Ascending aorta (tissue), 2 donors: Measurements from ENCODE around the gene CNDP1. TPM values are rescaled to one million over a fixed set of nuclear protein-coding genes. Genes with fewer than 3 reads are reported as not detected.

Experiments
- DNase-seq, 2 donors: peaks; one replicate each; pipeline ENCODE4 v3.0.0-alpha.2; 2019; ENCODE audit warnings: low spot score in 2 of 2
- H3K27ac ChIP-seq, 2 donors: fragments of 200-600 bp; sonication (generic); one replicate each; pipeline ENCODE4 v1.5.1; 2016 to 2017; ENCODE audit warnings: mild to moderate bottlenecking in 1 of 2
- H3K27me3 ChIP-seq: fragments of 200-600 bp; sonication (generic); one replicate; pipeline ENCODE4 v1.5.1; 2017
- H3K36me3 ChIP-seq, 2 donors: fragments of 200-600 bp; sonication (generic); one replicate each; pipeline ENCODE4 v1.5.1; 2016
- H3K4me1 ChIP-seq, 2 donors: fragments of 200-600 bp; sonication (generic); one replicate each; pipeline ENCODE4 v1.5.1; 2016 to 2017; ENCODE audit warnings: mild to moderate bottlenecking in 1 of 2
- H3K4me3 ChIP-seq, 2 donors: fragments of 200-600 bp; sonication (generic); one replicate each; pipeline ENCODE4 v1.5.1; 2016 to 2017; ENCODE audit warnings: mild to moderate bottlenecking in 1 of 2
- H3K9me3 ChIP-seq, 2 donors: fragments of 200-600 bp; sonication (generic); one replicate each; pipeline ENCODE4 v1.5.1; 2016
- CTCF ChIP-seq, 3 experiments: fragments of 200-600 bp in 2 of 3; fragments of 450-650 bp in 1 of 3; sonication (generic) in 2 of 3; IDR thresholded peaks; one replicate each; pipeline ENCODE4 v1.5.1; 2016 to 2019; ENCODE audit warnings: antibody characterized with exemption in 3 of 3, mild to moderate bottlenecking in 1 of 3, moderate library complexity in 1 of 3
- intact Hi-C: fragments of 100-400 bp; cut with DNase I; formaldehyde crosslinking; loops from one replicate; pipeline ENCODE4 v1.15.1; 2023
- total RNA-seq: library from RNA; depleted of rRNA; stranded (reverse); fragments of >200 nt; gene quantifications from one replicate; pipeline ENCODE4 v1.1.0, GENCODE V29; 2016

CNDP1 gene
- total RNA-seq, 1 donor from 2014 or later, result not detected

DNA sequence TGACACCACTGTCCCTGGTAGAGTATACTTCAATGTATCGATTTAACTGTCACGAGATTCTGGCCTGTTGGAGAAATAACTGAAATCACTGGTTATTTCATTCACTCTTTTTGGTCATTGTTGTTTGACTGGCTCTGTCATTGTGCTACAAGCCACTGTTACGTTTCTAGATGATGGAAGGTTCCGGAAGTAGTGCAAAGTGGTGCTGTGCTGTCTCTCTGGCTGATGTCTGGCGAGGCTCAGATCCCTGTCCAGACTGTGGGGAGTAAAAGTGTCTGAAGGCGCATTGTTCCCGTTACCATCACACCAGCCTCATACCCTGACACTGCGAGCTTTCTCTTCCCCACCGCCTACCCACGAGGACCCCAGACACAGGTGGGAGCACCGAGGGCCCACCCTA, 11.7 kb downstream of the CNDP1 start:
- H3K4me1 ChIP-seq, result no peaks in the 10 kb centered on the region
- H3K27ac ChIP-seq, result peak overlapping the region; percentile 52 to 67

DNA sequence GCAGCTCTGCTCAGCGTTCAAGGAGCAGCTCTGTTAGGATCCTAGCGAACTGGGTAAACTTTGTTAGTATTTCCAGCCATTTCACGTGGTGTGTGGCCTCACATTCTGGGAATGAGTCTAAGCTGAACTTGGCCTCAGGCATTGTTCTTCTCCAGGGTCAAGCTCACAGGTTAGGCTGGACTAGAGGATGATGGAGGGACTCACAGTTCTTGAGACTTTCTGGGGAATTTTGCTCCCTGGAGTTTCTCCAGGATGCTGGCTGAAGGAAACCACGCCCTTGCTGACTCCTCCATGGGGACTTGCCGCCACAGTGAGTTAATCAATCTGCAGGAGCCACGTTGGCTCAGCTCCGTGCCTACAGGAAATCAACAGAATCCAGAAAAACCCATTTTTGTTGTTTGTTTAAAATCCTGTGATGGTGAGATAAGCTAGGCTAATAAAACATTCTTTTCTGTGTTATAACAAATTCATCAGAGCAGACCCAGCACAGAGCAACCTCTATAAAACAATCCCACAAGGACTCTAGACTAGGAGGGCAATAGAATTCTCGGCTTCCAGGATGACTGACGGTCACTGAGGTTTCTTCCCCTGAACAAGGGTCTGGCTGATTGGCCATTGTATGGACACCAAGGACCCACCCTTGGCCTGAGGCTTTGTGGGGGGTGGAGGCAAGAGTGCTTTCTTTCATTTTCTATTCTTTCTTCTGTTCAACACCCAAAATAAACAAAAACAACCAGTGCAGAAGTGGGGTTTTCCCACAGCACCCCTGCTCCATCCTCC, 12.6 kb downstream of the CNDP1 start:
- peaks cover 4 to 13% of the 10 kb centered on the region in 2 donors for H3K9me3 ChIP-seq
- peak overlapping the region; percentile 52 to 67 for H3K27ac ChIP-seq
- no peaks in the 10 kb centered on the region for H3K4me1 ChIP-seq
- H3K4me3 ChIP-seq, result peak overlapping the region in 1 of 2 donors; percentile 23
- intact Hi-C loops, result no loop called here
- H3K36me3 ChIP-seq, result no peaks in the 10 kb centered on the region
- DNase-seq, result no peak
- TF ChIP-seq CTCF (IDR thresholded peaks at IDR 0.05), result no peak
- H3K27me3 ChIP-seq, result no peaks in the 10 kb centered on the region

More for the DNA sequence above, 11.7 kb downstream of the CNDP1 start:
- Histone ChIP-seq H3K27me3 (no peaks in the 10 kb centered on the region), H3K36me3 (no peaks in the 10 kb centered on the region), H3K4me3 (no peak overlapping the region), H3K9me3 (peaks cover 4 to 13% of the 10 kb centered on the region in 2 donors)
- no peak for DNase-seq
- no peak for TF ChIP-seq CTCF (IDR thresholded peaks at IDR 0.05)
- intact Hi-C loops, result no loop called here

DNA sequence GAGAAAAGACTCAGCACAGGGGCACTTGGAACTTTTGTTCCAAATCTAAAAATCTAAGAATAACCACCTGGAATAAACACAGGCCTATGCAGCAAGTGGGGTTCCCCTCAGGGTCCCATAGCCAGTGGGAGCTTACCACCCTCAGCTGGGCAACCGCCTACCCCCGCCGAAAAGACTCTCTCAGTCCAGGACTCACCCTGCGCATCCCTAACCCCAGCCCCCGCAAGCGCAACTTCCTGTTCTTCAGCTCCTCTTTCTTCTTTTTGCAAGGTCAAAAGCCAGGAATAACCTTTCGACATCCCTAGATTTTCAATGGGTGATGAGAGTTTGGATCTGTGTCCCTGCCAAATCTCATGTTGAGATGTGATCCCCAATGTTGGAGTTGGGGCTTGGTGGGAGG, 13.6 kb downstream of the CNDP1 start:
- H3K4me1 ChIP-seq, result no peaks in the 10 kb centered on the region
- no peak for TF ChIP-seq CTCF (IDR thresholded peaks at IDR 0.05)
- peak overlapping the region in 1 of 2 donors; percentile 67 for H3K27ac ChIP-seq
- peaks cover 4 to 13% of the 10 kb centered on the region in 2 donors for H3K9me3 ChIP-seq
- no peak for DNase-seq
- H3K27me3 ChIP-seq, result no peaks in the 10 kb centered on the region
- H3K36me3 ChIP-seq, result no peaks in the 10 kb centered on the region
- H3K4me3 ChIP-seq, result no peak overlapping the region
- intact Hi-C loops, result no loop called here

DNA sequence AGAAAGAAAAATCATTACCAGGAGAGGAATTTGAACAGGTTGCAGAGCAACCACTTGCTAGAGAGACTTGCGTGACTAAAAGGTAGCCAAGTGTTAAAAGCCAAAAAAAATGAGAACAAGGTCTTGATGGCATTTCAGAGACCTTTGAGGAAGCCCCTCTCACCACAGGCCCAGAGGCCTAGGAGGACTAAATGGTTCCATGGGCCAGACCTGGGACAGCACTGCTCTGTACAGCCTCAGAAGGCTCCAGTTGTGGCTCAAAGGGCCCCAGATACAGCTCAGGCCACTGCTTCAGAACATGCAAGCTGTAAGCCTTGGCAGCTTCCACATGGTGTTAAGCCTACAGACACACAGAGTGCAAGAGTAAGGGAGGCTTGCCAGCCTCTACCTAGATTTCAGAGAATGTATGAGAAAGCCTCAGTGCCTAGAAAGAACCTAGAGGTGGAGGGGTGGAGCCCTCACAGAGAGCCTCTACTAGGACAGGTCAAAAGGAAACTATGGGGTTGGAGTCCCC, 15.3 kb downstream of the CNDP1 start:
- Histone ChIP-seq H3K27me3 (no peaks in the 10 kb centered on the region), H3K4me3 (no peak overlapping the region), H3K36me3 (no peaks in the 10 kb centered on the region), H3K4me1 (no peaks in the 10 kb centered on the region), H3K27ac (no peak overlapping the region), H3K9me3 (peaks cover 4 to 13% of the 10 kb centered on the region in 2 donors)
- peak in 1 of 2 donors; percentile 40 for DNase-seq
- TF ChIP-seq CTCF (IDR thresholded peaks at IDR 0.05), result no peak
- intact Hi-C loops, result loop anchor here (5.0 kb wide), 1 partner anchor 52 kb away; the partner anchor contains the start of gene CNDP2

DNA sequence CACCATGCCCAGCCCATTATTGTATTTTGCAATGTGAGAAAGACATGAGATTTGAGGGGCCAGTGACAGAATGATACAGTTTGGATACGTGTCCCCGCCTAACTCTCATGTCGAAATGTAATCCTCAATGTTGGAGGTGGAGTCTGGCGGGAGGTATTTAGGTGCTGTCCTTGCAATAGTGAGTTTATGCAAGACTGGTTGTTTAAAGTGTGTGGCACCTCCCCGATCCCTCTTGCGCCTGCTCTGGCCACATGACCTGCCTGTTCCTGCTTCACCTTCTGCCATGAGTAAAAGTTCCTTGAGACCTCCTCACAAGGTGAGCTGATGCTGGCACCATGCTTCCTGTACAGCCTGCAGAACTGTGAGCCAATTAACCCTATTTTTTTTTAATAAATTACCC, 16.6 kb downstream of the CNDP1 start:
- peaks cover 4 to 13% of the 10 kb centered on the region in 2 donors for H3K9me3 ChIP-seq
- TF ChIP-seq CTCF (IDR thresholded peaks at IDR 0.05), result no peak
- no peak overlapping the region for H3K4me3 ChIP-seq
- no peak overlapping the region for H3K27ac ChIP-seq
- no peaks in the 10 kb centered on the region for H3K36me3 ChIP-seq
- H3K27me3 ChIP-seq, result no peaks in the 10 kb centered on the region
- DNase-seq, result peak in 1 of 2 donors; percentile 30
- intact Hi-C loops, result loop anchor here (5.0 kb wide), 1 partner anchor 54 kb away; the partner anchor contains the start of gene CNDP2
- H3K4me1 ChIP-seq, result no peaks in the 10 kb centered on the region
